ENCODE data around the gene ANO7. TPM values are rescaled to one million over a fixed set of nuclear protein-coding genes. Genes with fewer than 3 reads are reported as not detected.

Gene ANO7
- total RNA-seq, 5 donors from 2014 or later (not counting 1 experiment from before 2014, with no cell fraction given) = 0.53 to 0.60 (median 0.53) TPM; not detected in 2

- no peaks in the 10 kb centered on the region for H3K4me1 Mint-ChIP-seq
- 84% methylated on average over 14 of the region's 16 CpGs for WGBS (ENCODE audit: insufficient coverage)
- POLR2A ChIA-PET = no interaction called here
Measured at GRCh38 chr2:241199286-241199685, 10.8 kb downstream of the ANO7 start.

GRCh38 chr2:241199897-241200821, 11.7 kb downstream of the ANO7 start:
- Histone ChIP-seq H3K4me1 (ENCODE audit: control insufficient read depth in 1 of 2, extremely low read depth in 1 of 2, insufficient read depth in 2 of 2, low read length in 2 of 2) (no peaks in the 10 kb centered on the region), H3K36me3 (ENCODE audit: control insufficient read depth in 2 of 2, extremely low read depth in 1 of 2, insufficient read depth in 1 of 2, low read length in 1 of 2) (no peaks in the 10 kb centered on the region), H3K27ac (ENCODE audit: low read length) (no peak overlapping the region), H3K27me3 (replicated peaks in 1 of 2; ENCODE audit: control insufficient read depth in 2 of 2, extremely low read depth in 1 of 2, insufficient read depth in 2 of 2, low read length in 1 of 2) (peaks cover 0 to 4% of the 10 kb centered on the region in 2 experiments), H3K4me3 (ENCODE audit: control insufficient read depth in 1 of 2, extremely low read depth in 1 of 2, low read length in 1 of 2) (no peak overlapping the region), H3K9me3 (no peaks in the 10 kb centered on the region)
- Mint-ChIP-seq H3K4me3 (no peak overlapping the region), H3K9me3 (no peaks in the 10 kb centered on the region), H3K27ac (no peak overlapping the region), H3K4me1 (no peaks in the 10 kb centered on the region), H3K36me3 (no peaks in the 10 kb centered on the region), H3K27me3 (no peaks in the 10 kb centered on the region)
- ATAC-seq (replicated peaks in 1 of 4) (no peak), DNase-seq (no peak)
- WGBS (ENCODE audit: insufficient coverage) = 92% methylated on average over 41 of the region's 42 CpGs
- ChIA-PET CTCF (no interaction called here), POLR2A (no interaction called here)

More at GRCh38 chr2:241199286-241199685, 10.8 kb downstream of the ANO7 start:
- CTCF ChIA-PET = no interaction called here
- Histone ChIP-seq H3K4me1 (ENCODE audit: control insufficient read depth in 1 of 2, extremely low read depth in 1 of 2, insufficient read depth in 2 of 2, low read length in 2 of 2) (no peaks in the 10 kb centered on the region), H3K4me3 (ENCODE audit: control insufficient read depth in 1 of 2, extremely low read depth in 1 of 2, low read length in 1 of 2) (no peak overlapping the region), H3K27ac (ENCODE audit: low read length) (no peak overlapping the region), H3K36me3 (ENCODE audit: control insufficient read depth in 2 of 2, extremely low read depth in 1 of 2, insufficient read depth in 1 of 2, low read length in 1 of 2) (no peaks in the 10 kb centered on the region), H3K9me3 (no peaks in the 10 kb centered on the region), H3K27me3 (replicated peaks in 1 of 2; ENCODE audit: control insufficient read depth in 2 of 2, extremely low read depth in 1 of 2, insufficient read depth in 2 of 2, low read length in 1 of 2) (no peaks in the 10 kb centered on the region)
- Mint-ChIP-seq H3K4me3 (no peak overlapping the region), H3K9me3 (no peaks in the 10 kb centered on the region), H3K27ac (no peak overlapping the region), H3K36me3 (no peaks in the 10 kb centered on the region), H3K27me3 (no peaks in the 10 kb centered on the region)
- no peak for DNase-seq
- no peak for ATAC-seq (replicated peaks in 1 of 4)

- 49% methylated on average over 12 of the region's 21 CpGs for WGBS (ENCODE audit: insufficient coverage)
- no peak for DNase-seq
- ChIA-PET CTCF (no interaction called here), POLR2A (no interaction called here)
- Mint-ChIP-seq H3K27me3 (no peaks in the 10 kb centered on the region), H3K9me3 (no peaks in the 10 kb centered on the region), H3K27ac (no peak overlapping the region), H3K36me3 (no peaks in the 10 kb centered on the region), H3K4me3 (no peak overlapping the region), H3K4me1 (no peaks in the 10 kb centered on the region)
- Histone ChIP-seq H3K9me3 (no peaks in the 10 kb centered on the region), H3K27me3 (replicated peaks in 1 of 2; ENCODE audit: control insufficient read depth in 2 of 2, extremely low read depth in 1 of 2, insufficient read depth in 2 of 2, low read length in 1 of 2) (peaks cover 0 to 4% of the 10 kb centered on the region in 2 experiments), H3K4me1 (ENCODE audit: control insufficient read depth in 1 of 2, extremely low read depth in 1 of 2, insufficient read depth in 2 of 2, low read length in 2 of 2) (no peaks in the 10 kb centered on the region), H3K27ac (ENCODE audit: low read length) (no peak overlapping the region), H3K36me3 (ENCODE audit: control insufficient read depth in 2 of 2, extremely low read depth in 1 of 2, insufficient read depth in 1 of 2, low read length in 1 of 2) (no peaks in the 10 kb centered on the region), H3K4me3 (ENCODE audit: control insufficient read depth in 1 of 2, extremely low read depth in 1 of 2, low read length in 1 of 2) (no peak overlapping the region)
- ATAC-seq (replicated peaks in 1 of 4) = no peak
Measured at GRCh38 chr2:241200822-241201395, 12.4 kb downstream of the ANO7 start.

GRCh38 chr2:241201445-241202267, 13.2 kb downstream of the ANO7 start:
- DNase-seq = no peak
- Mint-ChIP-seq H3K36me3 (no peaks in the 10 kb centered on the region), H3K27me3 (no peaks in the 10 kb centered on the region), H3K4me3 (no peak overlapping the region), H3K9me3 (no peaks in the 10 kb centered on the region), H3K27ac (no peak overlapping the region), H3K4me1 (no peaks in the 10 kb centered on the region)
- Histone ChIP-seq H3K9me3 (no peaks in the 10 kb centered on the region), H3K4me3 (ENCODE audit: control insufficient read depth in 1 of 2, extremely low read depth in 1 of 2, low read length in 1 of 2) (no peak overlapping the region), H3K36me3 (ENCODE audit: control insufficient read depth in 2 of 2, extremely low read depth in 1 of 2, insufficient read depth in 1 of 2, low read length in 1 of 2) (no peaks in the 10 kb centered on the region), H3K4me1 (ENCODE audit: control insufficient read depth in 1 of 2, extremely low read depth in 1 of 2, insufficient read depth in 2 of 2, low read length in 2 of 2) (no peaks in the 10 kb centered on the region), H3K27ac (ENCODE audit: low read length) (no peak overlapping the region), H3K27me3 (replicated peaks in 1 of 2; ENCODE audit: control insufficient read depth in 2 of 2, extremely low read depth in 1 of 2, insufficient read depth in 2 of 2, low read length in 1 of 2) (peaks cover 0 to 4% of the 10 kb centered on the region in 2 experiments)
- no peak for ATAC-seq (replicated peaks in 1 of 4)
- WGBS (ENCODE audit: insufficient coverage) = 88% methylated on average over 23 of the region's 24 CpGs
- ChIA-PET POLR2A (no interaction called here), CTCF (no interaction called here)

GRCh38 chr2:241202268-241202585, 13.8 kb downstream of the ANO7 start:
- H3K9me3 Mint-ChIP-seq = no peaks in the 10 kb centered on the region
- no peaks in the 10 kb centered on the region for H3K36me3 ChIP-seq (ENCODE audit: control insufficient read depth in 2 of 2, extremely low read depth in 1 of 2, insufficient read depth in 1 of 2, low read length in 1 of 2)
- POLR2A ChIA-PET = no interaction called here
- no peak for DNase-seq
- CTCF ChIA-PET = no interaction called here
- no peak overlapping the region for H3K27ac Mint-ChIP-seq
- 92% methylated on average over 15 of the region's 15 CpGs for WGBS (ENCODE audit: insufficient coverage)
- H3K4me1 Mint-ChIP-seq = no peaks in the 10 kb centered on the region
- no peaks in the 10 kb centered on the region for H3K27me3 Mint-ChIP-seq
- peaks cover 0 to 4% of the 10 kb centered on the region in 2 experiments for H3K27me3 ChIP-seq (replicated peaks in 1 of 2; ENCODE audit: control insufficient read depth in 2 of 2, extremely low read depth in 1 of 2, insufficient read depth in 2 of 2, low read length in 1 of 2)
- no peaks in the 10 kb centered on the region for H3K9me3 ChIP-seq
- H3K36me3 Mint-ChIP-seq = no peaks in the 10 kb centered on the region
- no peak overlapping the region for H3K27ac ChIP-seq (ENCODE audit: low read length)
- H3K4me3 Mint-ChIP-seq = no peak overlapping the region
- no peaks in the 10 kb centered on the region for H3K4me1 ChIP-seq (ENCODE audit: control insufficient read depth in 1 of 2, extremely low read depth in 1 of 2, insufficient read depth in 2 of 2, low read length in 2 of 2)
- no peak for ATAC-seq (replicated peaks in 1 of 4)
- H3K4me3 ChIP-seq (ENCODE audit: control insufficient read depth in 1 of 2, extremely low read depth in 1 of 2, low read length in 1 of 2) = no peak overlapping the region

GRCh38 chr2:241202681-241203080, 14.2 kb downstream of the ANO7 start:
- no peaks in the 10 kb centered on the region for H3K9me3 ChIP-seq
- DNase-seq (no peak), ATAC-seq (replicated peaks in 1 of 4) (no peak)
- WGBS (ENCODE audit: insufficient coverage) = 88% methylated on average over 5 of the region's 9 CpGs
- H3K27ac Mint-ChIP-seq = no peak overlapping the region
- ChIA-PET POLR2A (no interaction called here), CTCF (no interaction called here)
- H3K4me1 Mint-ChIP-seq = no peaks in the 10 kb centered on the region
- H3K36me3 ChIP-seq (ENCODE audit: control insufficient read depth in 2 of 2, extremely low read depth in 1 of 2, insufficient read depth in 1 of 2, low read length in 1 of 2) = no peaks in the 10 kb centered on the region
- H3K4me3 Mint-ChIP-seq = no peak overlapping the region
- H3K27me3 ChIP-seq (replicated peaks in 1 of 2; ENCODE audit: control insufficient read depth in 2 of 2, extremely low read depth in 1 of 2, insufficient read depth in 2 of 2, low read length in 1 of 2) = peaks cover 0 to 4% of the 10 kb centered on the region in 2 experiments
- no peaks in the 10 kb centered on the region for H3K36me3 Mint-ChIP-seq
- no peaks in the 10 kb centered on the region for H3K27me3 Mint-ChIP-seq
- H3K9me3 Mint-ChIP-seq = no peaks in the 10 kb centered on the region
- H3K4me1 ChIP-seq (ENCODE audit: control insufficient read depth in 1 of 2, extremely low read depth in 1 of 2, insufficient read depth in 2 of 2, low read length in 2 of 2) = no peaks in the 10 kb centered on the region
- no peak overlapping the region for H3K4me3 ChIP-seq (ENCODE audit: control insufficient read depth in 1 of 2, extremely low read depth in 1 of 2, low read length in 1 of 2)
- H3K27ac ChIP-seq (ENCODE audit: low read length) = no peak overlapping the region
